Muscle of back (tissue), 11 donors: Measurements from ENCODE around the gene PSMD11. TPM values are rescaled to one million over a fixed set of nuclear protein-coding genes. Genes with fewer than 3 reads are reported as not detected.
A peak's percentile ranks its signal among the peaks of the same experiment; 100 is the strongest.

Experiments used
- DNase-seq, 3 donors: peaks; one replicate each; pipeline versions ENCODE4 v3.0.0 to v3.0.0-alpha.2; 2013
- polyA plus RNA-seq, 10 donors: library from polyadenylated mRNA; unstranded; fragments of 120-200 nt; gene quantifications; one replicate each; pipeline ENCODE4 v1.2.1, GENCODE V29; 2013; ENCODE audit not compliant: insufficient read length in 10 of 10

Gene PSMD11
- polyA plus RNA-seq, 10 donors = 50.9 to 79.0 (median 66.2) TPM

- no peak for DNase-seq
Measured at GRCh38 chr17:32488604-32489180, 44.4 kb downstream of the PSMD11 start.

- DNase-seq = no peak
Measured at GRCh38 chr17:32489320-32490100, 45.2 kb downstream of the PSMD11 start.

- DNase-seq = no peak
Measured at GRCh38 chr17:32490101-32490482, 45.8 kb downstream of the PSMD11 start.

- DNase-seq = no peak
Measured at GRCh38 chr17:32491371-32492263, 47.3 kb downstream of the PSMD11 start.

- DNase-seq = no peak
Measured at GRCh38 chr17:32492264-32492589, 47.9 kb downstream of the PSMD11 start.

- DNase-seq = no peak
Measured at GRCh38 chr17:32492648-32493289, 48.5 kb downstream of the PSMD11 start.

GRCh38 chr17:32493571-32493970 lies 49.3 kb downstream of the PSMD11 start:
- DNase-seq = no peak

GRCh38 chr17:32493976-32494513 lies 49.7 kb downstream of the PSMD11 start:
- no peak for DNase-seq

GRCh38 chr17:32494621-32495358 lies 50.5 kb downstream of the PSMD11 start:
- DNase-seq = no peak

GRCh38 chr17:32495359-32496231 lies 51.3 kb downstream of the PSMD11 start:
- peak in 1 of 3 donors; percentile 68 for DNase-seq

- peak in 1 of 3 donors; percentile 73 for DNase-seq
Measured at GRCh38 chr17:32496395-32497073, 52.2 kb downstream of the PSMD11 start.

- DNase-seq = no peak
Measured at GRCh38 chr17:32497431-32498205, 53.3 kb downstream of the PSMD11 start.

GRCh38 chr17:32498391-32498790 lies 54.1 kb downstream of the PSMD11 start:
- no peak for DNase-seq

GRCh38 chr17:32502013-32502412 lies 57.7 kb downstream of the PSMD11 start:
- no peak for DNase-seq

- no peak for DNase-seq
Measured at GRCh38 chr17:32502710-32503109, 58.4 kb downstream of the PSMD11 start.

- no peak for DNase-seq
Measured at GRCh38 chr17:32503251-32504165, 59.2 kb downstream of the PSMD11 start.
